ENCODE data around the gene PODXL.
"Not testable (repeated sequence)": the region's sequence is repeated elsewhere in the genome, so short reads cannot be mapped to it uniquely, and the experiment has no call there.

GRCh38 chr7:131462715-131463114 lies 93.7 kb downstream of the PODXL start:
- TF ChIP-seq CTCF (IDR thresholded peaks at IDR 0.05; ENCODE audit: insufficient read depth, low read length, poor library complexity, severe bottlenecking); EZH2phosphoT487 (conservative IDR thresholded peaks at IDR 0.05; ENCODE audit: low read length): not testable (repeated sequence)

Measured in SU-DHL-6 (cell line).